Measurements from ENCODE around the gene FZD10.

The FZD10 gene

DNA sequence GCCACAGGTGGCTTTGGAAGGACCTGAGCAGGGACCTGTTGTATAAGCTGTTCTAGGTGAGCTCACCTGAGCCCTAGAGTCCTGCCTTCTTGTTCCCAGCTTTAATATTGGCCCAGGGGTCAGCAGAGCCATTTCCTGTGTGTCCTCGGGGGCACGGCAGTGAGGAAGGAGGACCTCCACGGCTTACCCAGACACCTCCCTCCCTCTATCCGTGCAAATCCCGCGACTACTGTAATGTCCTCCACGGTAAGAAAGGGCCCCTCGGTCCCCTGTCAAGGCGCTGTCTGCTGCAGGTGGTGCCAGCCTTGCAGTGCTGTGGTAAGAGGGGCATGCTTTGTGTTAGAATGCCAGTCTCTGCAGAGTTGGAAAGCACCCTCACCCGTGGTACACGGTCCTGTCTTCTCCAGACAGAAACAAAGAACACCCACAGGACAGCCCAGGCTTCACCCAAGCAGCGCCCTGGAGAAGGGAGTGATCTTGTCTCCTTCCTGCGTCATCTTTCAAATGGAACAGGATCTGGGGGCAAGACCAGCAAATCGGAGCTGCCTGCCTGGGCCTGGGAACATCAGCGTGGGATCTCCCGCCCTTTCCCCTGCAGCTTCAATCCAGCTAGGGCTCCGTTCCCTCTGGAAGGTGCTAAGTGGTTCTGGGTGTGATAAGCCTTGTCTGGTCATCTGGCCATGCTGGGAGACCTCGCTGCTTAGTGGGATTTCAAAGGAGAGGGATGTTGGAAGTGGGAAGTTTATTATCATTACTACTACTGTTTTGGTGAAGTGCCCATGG lies 20.2 kb upstream of the FZD10 start:
- TF ChIP-seq CTCF (IDR thresholded peaks at IDR 0.05), result no peak

- TF ChIP-seq CTCF (IDR thresholded peaks at IDR 0.05), result no peak
Measured at GRCh38 chr12:130142736-130143135, 19.5 kb upstream of the FZD10 start.

- TF ChIP-seq CTCF (IDR thresholded peaks at IDR 0.05), result no peak
Measured at GRCh38 chr12:130143136-130143535, 19.1 kb upstream of the FZD10 start.

DNA sequence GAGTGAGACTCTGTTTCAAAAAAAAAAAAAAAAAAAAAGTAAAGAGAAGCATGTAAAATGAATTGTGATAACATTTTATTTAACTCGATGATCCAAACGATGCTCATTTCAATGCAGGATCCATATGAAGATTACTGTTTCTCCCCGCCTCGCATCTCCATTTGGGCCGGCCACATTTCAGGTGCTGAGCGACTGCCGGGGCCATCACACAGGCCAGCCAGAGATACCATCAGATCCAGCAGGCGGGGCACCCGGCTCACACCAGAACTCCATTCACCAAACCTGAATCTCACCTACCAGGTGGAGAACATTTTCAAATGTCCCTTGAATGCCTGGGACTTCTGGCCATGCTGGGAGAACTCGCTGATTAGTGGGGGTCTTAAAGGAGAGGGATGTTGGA lies 18.0 kb upstream of the FZD10 start:
- TF ChIP-seq CTCF (IDR thresholded peaks at IDR 0.05), result no peak

GRCh38 chr12:130145731-130146130 lies 16.5 kb upstream of the FZD10 start:
- TF ChIP-seq CTCF (IDR thresholded peaks at IDR 0.05), result no peak

DNA sequence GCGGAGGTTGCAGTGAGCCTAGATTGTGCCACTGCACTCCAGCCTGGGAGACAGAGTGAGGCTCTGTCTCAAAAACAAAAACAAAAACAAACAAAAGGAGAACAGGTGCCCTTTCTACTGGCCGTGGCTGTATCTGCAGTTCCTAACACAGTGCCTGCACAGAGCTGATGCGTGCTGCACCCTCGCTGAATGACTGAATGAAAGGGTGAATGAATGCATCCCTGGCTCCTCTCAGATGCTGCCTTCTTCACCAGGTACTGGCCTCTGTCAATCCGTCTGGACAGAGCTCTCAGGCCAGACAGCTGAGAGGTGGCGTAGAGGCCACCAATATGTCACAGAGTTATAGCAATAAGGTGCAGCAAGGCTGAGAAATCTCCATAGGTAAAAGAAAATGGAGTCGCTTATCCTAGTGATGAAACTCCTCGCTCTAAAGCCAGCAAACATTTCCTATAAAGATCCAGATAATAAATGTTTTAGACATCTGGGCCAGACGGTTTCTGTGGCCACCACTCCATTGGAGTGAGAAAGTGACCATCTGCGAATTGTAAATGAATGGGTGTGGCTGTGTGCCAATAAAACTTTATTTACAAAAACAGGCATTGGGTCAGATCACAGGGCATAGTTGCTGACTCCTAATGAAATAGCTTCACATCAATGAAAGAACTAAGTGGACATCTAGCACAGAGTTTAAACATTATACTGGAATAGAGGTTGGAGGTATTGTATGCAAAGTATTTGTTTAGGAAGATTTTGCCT lies 15.9 kb upstream of the FZD10 start:
- no peak for TF ChIP-seq CTCF (IDR thresholded peaks at IDR 0.05)

GRCh38 chr12:130147875-130148596 lies 14.2 kb upstream of the FZD10 start:
- TF ChIP-seq CTCF (IDR thresholded peaks at IDR 0.05), result no peak
